ENCODE data around the gene PRR14L.

- TF ChIP-seq CTCF (IDR thresholded peaks at IDR 0.05; ENCODE audit: low read depth, low read length, missing input control) (no peak), MAX (IDR thresholded peaks at IDR 0.05) (no peak), TAF1 (conservative IDR thresholded peaks at IDR 0.05) (no peak), FOXA1 (IDR thresholded peaks at IDR 0.05) (no peak), YY1 (IDR thresholded peaks at IDR 0.05) (no peak), JUND (IDR thresholded peaks at IDR 0.05) (no peak), NR2F2 (IDR thresholded peaks at IDR 0.05) (no peak), HNF4A (conservative IDR thresholded peaks at IDR 0.05) (no peak), ZBTB33 (IDR thresholded peaks at IDR 0.05) (no peak), EGR1 (IDR thresholded peaks at IDR 0.05; ENCODE audit: low read depth in 2 of 2) (no peak), RXRA (IDR thresholded peaks at IDR 0.05) (no peak), RAD21 (IDR thresholded peaks at IDR 0.05) (no peak)
Measured at GRCh38 chr22:31682751-31683150, 67.2 kb downstream of the PRR14L start.
